Stomach (tissue), 9 donors: ENCODE data around the gene MPC2. TPM values are rescaled to one million over a fixed set of nuclear protein-coding genes. Genes with fewer than 3 reads are reported as not detected.

Experiments used
- DNase-seq, 2 donors: peaks; one replicate each; pipeline versions ENCODE4 v3.0.0 to v3.0.0-alpha.2; 2013 to 2019
- H3K27ac ChIP-seq, 5 donors: fragments of 200-600 bp in 4 of 5; sonication (generic) in 4 of 5; one replicate each; pipeline ENCODE4 v1.5.1; 2013 to 2019; ENCODE audit warnings: mild to moderate bottlenecking in 1 of 5, moderate library complexity in 1 of 5
- H3K27me3 ChIP-seq, 3 donors: fragments of 200-600 bp; sonication (generic); one replicate each; pipeline ENCODE4 v1.5.1; 2017 to 2019; ENCODE audit warnings: mixed run types in 1 of 3
- H3K36me3 ChIP-seq, 4 donors: fragments of 200-600 bp; sonication (generic); 1 replicate in 3 of 4; 2 replicates in 1 of 4; pipeline ENCODE4 v1.5.1; 2016 to 2019
- H3K4me1 ChIP-seq, 4 donors: fragments of 200-600 bp; sonication (generic); one replicate each; pipeline ENCODE4 v1.5.1; 2016 to 2019
- H3K4me3 ChIP-seq, 4 donors: fragments of 200-600 bp; sonication (generic) in 3 of 4; one replicate each; pipeline ENCODE4 v1.5.1; 2016 to 2019; ENCODE audit warnings: mild to moderate bottlenecking in 1 of 4
- H3K9me3 ChIP-seq, 4 donors: fragments of 200-600 bp; sonication (generic); one replicate each; pipeline ENCODE4 v1.5.1; 2016 to 2019
- EP300 ChIP-seq: sonication (generic); formaldehyde crosslinking; IDR thresholded peaks from one replicate; pipeline ENCODE4 v1.6.1; 2017; ENCODE audit warnings: antibody characterized with exemption
- POLR2A ChIP-seq, 4 donors: fragments of 450-650 bp; IDR thresholded peaks; one replicate each; pipeline ENCODE4 v1.6.1; 2016; ENCODE audit warnings: antibody characterized with exemption in 4 of 4, control low read depth in 2 of 4, mild to moderate bottlenecking in 1 of 4, moderate library complexity in 1 of 4
- POLR2AphosphoS5 ChIP-seq, 3 donors: sonication (generic); formaldehyde crosslinking; IDR thresholded peaks; one replicate each; pipeline ENCODE4 v1.6.1; 2016; ENCODE audit warnings: antibody characterized with exemption in 3 of 3
- WGBS, 5 donors: extraction: QIAGEN DNeasy Blood & Tissue Kit in 3 of 5; methylation state at CpG; one replicate each; pipeline versions ENCODE4 v1.1.5 to v1.1.7; 2013 to 2018; 5-methylcytosine and 5-hydroxymethylcytosine counted together
- intact Hi-C: fragments of 100-400 bp; cut with DNase I; formaldehyde crosslinking; loops from one replicate; pipeline ENCODE4 v1.15.1; 2023; ENCODE audit warnings: low total_unique reads
- polyA plus RNA-seq, 3 donors: library from polyadenylated mRNA; stranded (reverse); fragments of 200-250 nt; gene quantifications; one replicate each; pipeline ENCODE4 v1.2.3, GENCODE V29; 2013
- total RNA-seq, 5 donors: library from RNA; depleted of rRNA; stranded (reverse); fragments of >200 nt; gene quantifications; one replicate each; pipeline versions ENCODE4 v1.1.0 to v1.2.3, GENCODE V29; 2014 to 2016
- TF ChIP-seq, protein P1 (sequence below), 7 experiments: fragments of 450-650 bp in 4 of 7; fragments of 200-600 bp in 3 of 7; sonication (generic) in 3 of 7; IDR thresholded peaks; one replicate each; pipeline ENCODE4 v1.5.1; 2016 to 2019; ENCODE audit warnings: antibody characterized with exemption in 7 of 7, control low read depth in 2 of 7, mild to moderate bottlenecking in 1 of 7
- donor health status: healthy with polysubstance abuse.
- donor health status: Bipolar disorder and iron deficiency.
- donor health status: healthy.

MPC2 gene
- total and polyA plus RNA-seq, 8 donors = 47.2 to 271 (median 62.2) TPM

DNA sequence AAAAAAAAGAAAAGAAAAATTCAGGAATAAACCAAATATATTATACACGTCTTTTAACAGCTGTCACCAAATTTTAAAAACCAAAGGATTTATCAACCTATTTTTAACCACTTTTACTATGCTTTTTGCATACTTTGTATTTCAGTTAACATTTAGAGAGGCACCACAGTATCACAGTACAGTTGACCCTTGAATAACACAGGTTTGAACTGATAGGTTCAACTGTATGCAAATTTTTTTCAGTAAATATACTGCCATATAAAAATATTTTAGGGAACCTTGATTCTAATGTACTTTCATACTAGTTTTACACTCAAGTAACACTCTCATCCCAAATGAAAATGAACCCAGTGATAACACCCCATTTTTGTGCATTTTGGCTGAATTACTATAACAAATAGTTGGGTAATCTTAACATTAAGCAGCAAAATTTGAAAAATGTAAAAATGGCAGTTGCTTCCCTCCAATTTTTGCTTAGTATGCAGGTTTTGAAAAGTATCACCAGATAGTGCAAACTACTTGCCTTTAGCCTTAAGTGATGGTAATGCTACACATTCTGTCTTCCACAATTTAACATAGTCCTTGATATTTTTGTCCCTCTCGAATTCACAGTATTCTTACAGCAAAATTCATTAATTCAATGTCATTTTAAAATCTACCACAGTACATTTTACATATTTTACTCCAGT lies 12.2 kb downstream of the MPC2 start:
- H3K4me1 ChIP-seq = peaks cover 7 to 81% (median 44%) of the 10 kb centered on the region in 4 donors
- H3K27ac ChIP-seq = no peak overlapping the region
- intact Hi-C loops = no loop called here
- no peaks in the 10 kb centered on the region for H3K27me3 ChIP-seq
- H3K4me3 ChIP-seq = no peak overlapping the region
- no peaks in the 10 kb centered on the region for H3K9me3 ChIP-seq
- TF ChIP-seq POLR2AphosphoS5 (IDR thresholded peaks at IDR 0.05) (no peak), EP300 (no peak), POLR2A (IDR thresholded peaks at IDR 0.05) (no peak)
- TF ChIP-seq, protein P1, sequence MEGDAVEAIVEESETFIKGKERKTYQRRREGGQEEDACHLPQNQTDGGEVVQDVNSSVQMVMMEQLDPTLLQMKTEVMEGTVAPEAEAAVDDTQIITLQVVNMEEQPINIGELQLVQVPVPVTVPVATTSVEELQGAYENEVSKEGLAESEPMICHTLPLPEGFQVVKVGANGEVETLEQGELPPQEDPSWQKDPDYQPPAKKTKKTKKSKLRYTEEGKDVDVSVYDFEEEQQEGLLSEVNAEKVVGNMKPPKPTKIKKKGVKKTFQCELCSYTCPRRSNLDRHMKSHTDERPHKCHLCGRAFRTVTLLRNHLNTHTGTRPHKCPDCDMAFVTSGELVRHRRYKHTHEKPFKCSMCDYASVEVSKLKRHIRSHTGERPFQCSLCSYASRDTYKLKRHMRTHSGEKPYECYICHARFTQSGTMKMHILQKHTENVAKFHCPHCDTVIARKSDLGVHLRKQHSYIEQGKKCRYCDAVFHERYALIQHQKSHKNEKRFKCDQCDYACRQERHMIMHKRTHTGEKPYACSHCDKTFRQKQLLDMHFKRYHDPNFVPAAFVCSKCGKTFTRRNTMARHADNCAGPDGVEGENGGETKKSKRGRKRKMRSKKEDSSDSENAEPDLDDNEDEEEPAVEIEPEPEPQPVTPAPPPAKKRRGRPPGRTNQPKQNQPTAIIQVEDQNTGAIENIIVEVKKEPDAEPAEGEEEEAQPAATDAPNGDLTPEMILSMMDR (IDR thresholded peaks at IDR 0.05) = no peak
- peaks cover 0 to 16% (median 0%) of the 10 kb centered on the region in 4 donors for H3K36me3 ChIP-seq
- WGBS, 5 donors = 72 to 89% (median 86%) methylated on average over 2 of the region's 2 CpGs
- no peak for DNase-seq

DNA sequence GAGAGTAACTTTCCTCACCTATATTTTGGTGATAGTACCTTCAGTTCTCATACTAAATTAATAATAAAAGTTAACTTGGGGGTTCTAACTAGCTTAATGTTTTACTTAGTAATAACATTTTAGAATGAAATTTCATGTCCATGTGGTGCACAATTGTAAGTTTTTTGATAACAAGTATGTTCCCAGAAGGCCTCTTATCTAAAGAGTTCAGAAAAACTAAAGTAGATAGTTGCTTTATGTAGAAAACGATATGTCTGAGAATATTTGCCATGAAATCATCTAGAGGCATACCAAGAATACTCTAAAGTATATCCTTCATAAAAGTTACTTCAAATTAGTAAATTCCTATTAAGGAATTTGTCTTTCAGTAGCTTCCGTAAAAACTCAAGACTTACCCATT lies 12.8 kb downstream of the MPC2 start:
- no peak for TF ChIP-seq POLR2AphosphoS5 (IDR thresholded peaks at IDR 0.05)
- Histone ChIP-seq H3K4me1 (peaks cover 5 to 75% (median 45%) of the 10 kb centered on the region in 4 donors), H3K27me3 (no peaks in the 10 kb centered on the region), H3K27ac (no peak overlapping the region), H3K4me3 (no peak overlapping the region), H3K9me3 (no peaks in the 10 kb centered on the region), H3K36me3 (peaks cover 0 to 19% (median 0%) of the 10 kb centered on the region in 4 donors)
- no peak for DNase-seq
- WGBS, 5 donors = 66 to 86% (median 74%) methylated on average over 2 of the region's 2 CpGs
- intact Hi-C loops = no loop called here

DNA sequence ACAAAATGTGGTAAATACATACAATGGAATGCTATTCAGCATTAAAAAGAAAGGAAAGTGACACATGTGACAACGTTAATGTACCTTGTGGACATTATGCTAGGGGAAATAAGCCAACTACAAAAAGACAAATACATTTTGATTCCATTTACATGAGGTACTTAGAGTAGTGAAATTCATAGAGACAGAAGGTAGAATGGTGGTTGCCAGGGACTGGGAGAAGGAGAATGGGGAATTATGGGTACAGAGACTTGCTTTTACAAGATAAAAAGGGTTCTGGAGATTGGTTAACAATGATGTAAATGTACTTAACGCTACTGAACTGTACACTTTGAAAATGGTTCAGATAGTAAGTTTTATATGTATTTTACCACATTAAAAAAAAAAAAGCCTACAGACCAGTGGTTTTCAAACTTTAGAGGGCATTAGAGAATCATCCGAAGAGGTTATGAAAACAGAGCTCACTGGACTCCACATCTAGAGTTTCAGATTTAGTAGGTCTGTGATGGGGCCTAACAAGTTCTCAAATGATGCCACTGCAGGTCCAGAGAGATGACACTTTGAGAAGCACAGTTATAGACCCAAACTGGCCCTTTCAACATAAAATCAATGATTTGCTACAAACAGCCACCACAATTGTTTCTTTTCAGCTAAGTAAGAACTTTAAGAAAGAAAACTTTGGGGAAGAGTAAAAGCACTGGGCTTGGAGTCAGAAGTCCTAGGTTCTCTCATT lies 13.4 kb downstream of the MPC2 start:
- no peak for TF ChIP-seq EP300
- TF ChIP-seq POLR2AphosphoS5 (IDR thresholded peaks at IDR 0.05) = no peak
- TF ChIP-seq, protein P1 (IDR thresholded peaks at IDR 0.05) = no peak
- no peak for TF ChIP-seq POLR2A (IDR thresholded peaks at IDR 0.05)
- H3K4me1 ChIP-seq = peaks cover 0 to 75% (median 42%) of the 10 kb centered on the region in 4 donors
- intact Hi-C loops = no loop called here

DNA sequence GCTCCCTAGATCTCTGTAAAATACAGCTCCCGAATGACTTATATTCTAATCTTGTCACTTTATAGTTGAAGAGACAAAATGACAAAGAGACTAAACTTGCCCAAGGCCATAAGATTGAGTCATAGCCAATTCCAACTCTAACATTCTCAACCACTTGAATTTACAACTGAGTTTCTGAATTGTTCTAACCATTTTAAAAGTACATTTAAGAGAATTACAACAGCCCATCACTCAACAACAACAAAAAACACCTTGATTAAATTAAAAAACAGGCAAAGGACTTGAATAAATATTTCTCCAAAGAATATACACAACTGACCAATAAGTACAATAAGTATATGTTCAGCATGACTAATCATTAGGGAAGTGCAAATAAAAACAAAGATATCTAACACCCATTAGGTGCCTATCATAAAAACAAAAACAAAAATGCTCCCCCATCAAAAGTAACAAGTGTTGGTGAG lies 14.2 kb downstream of the MPC2 start:
- Histone ChIP-seq H3K4me3 (no peak overlapping the region), H3K36me3 (peaks cover 0 to 30% (median 12%) of the 10 kb centered on the region in 4 donors), H3K27ac (no peak overlapping the region), H3K9me3 (no peaks in the 10 kb centered on the region), H3K4me1 (peaks cover 0 to 71% (median 42%) of the 10 kb centered on the region in 4 donors), H3K27me3 (no peaks in the 10 kb centered on the region)
- no peak for TF ChIP-seq POLR2AphosphoS5 (IDR thresholded peaks at IDR 0.05)
- TF ChIP-seq POLR2A (IDR thresholded peaks at IDR 0.05) = no peak
- TF ChIP-seq EP300 = no peak
- TF ChIP-seq, protein P1 (IDR thresholded peaks at IDR 0.05) = no peak
- 60 to 78% (median 74%) methylated on average over 1 of the region's 1 CpG for WGBS, 5 donors
- DNase-seq = no peak
- intact Hi-C loops = no loop called here

More for the DNA sequence above, 13.4 kb downstream of the MPC2 start:
- Histone ChIP-seq H3K9me3 (no peaks in the 10 kb centered on the region), H3K36me3 (peaks cover 0 to 21% (median 4%) of the 10 kb centered on the region in 4 donors), H3K27ac (peak overlapping the region in 1 of 5 donors; percentile 23), H3K27me3 (no peaks in the 10 kb centered on the region), H3K4me3 (no peak overlapping the region)
- 54 to 76% (median 65%) methylated on average over 3 of the region's 3 CpGs for WGBS, 5 donors
- no peak for DNase-seq
